Measurements from ENCODE around the gene R3HDM2. TPM values are rescaled to one million over a fixed set of nuclear protein-coding genes. Genes with fewer than 3 reads are reported as not detected.

Gene R3HDM2
- total and polyA plus RNA-seq, 2 donors (not counting 1 experiment from before 2014, with no cell fraction given): 104 to 129 TPM

DNA sequence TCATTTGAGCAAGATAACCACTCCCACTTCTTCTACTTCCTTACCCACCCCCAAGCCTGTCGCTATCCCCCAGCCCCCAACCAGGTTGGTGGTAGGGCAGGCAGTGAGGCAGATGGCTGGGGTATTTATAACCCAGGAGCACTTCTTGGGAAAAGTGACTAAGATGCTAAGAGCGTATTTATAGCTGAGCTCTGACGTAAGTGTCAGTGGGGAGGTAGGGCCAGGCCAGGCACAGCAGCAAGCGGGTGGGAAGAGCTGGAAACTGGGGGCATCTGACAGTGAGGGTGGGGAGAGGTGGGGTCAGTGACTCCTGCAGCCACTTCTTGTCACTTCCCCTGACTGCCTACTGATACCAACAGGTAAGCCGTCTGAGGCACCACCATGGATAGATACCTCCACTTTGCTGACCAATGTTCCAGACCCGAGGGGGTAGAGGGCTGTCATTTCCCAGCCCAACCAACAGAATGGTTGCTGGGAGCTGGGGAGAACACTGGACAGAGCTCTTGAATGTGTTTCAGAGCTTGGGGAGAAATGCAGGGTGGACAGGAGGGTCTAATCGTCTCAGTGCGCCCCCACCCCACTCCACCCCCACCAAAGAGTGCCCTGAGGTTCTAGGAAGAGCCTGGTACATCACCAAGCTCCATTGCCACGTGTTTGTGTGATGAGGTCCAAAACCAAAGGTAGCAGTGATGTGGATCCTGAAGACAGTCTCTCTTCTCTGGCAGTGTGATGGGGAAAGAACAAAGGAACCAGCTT lies 21.5 kb upstream of the R3HDM2 start:
- Histone ChIP-seq H4K20me1 (ENCODE audit: control insufficient read depth, insufficient read depth, low read length, poor library complexity, severe bottlenecking) (no peaks in the 10 kb centered on the region), H3K4me3 (ENCODE audit: control extremely low read depth in 1 of 5, extremely low read depth in 1 of 5, insufficient read depth in 1 of 5, low read depth in 2 of 5, low read length in 4 of 5) (no peak overlapping the region), H3K79me2 (ENCODE audit: control insufficient read depth, insufficient read depth, low read length) (no peaks in the 10 kb centered on the region), H3K9ac (ENCODE audit: low read length) (no peak overlapping the region), H3K27me3 (replicated peaks in 1 of 4; ENCODE audit: control extremely low read depth in 1 of 4, control insufficient read depth in 3 of 4, insufficient read depth in 4 of 4, low read length in 3 of 4) (no peaks in the 10 kb centered on the region), H3K9me3 (ENCODE audit: control extremely low read depth in 1 of 3, control insufficient read depth in 2 of 3, insufficient read depth in 1 of 3, low read length in 2 of 3) (no peaks in the 10 kb centered on the region), H3K4me1 (ENCODE audit: control insufficient read depth in 2 of 2, insufficient read depth in 2 of 2, low read length in 2 of 2) (peaks cover 7 to 10% of the 10 kb centered on the region in 2 donors), H3K4me2 (replicated peaks; ENCODE audit: low read depth, low read length, poor library complexity, severe bottlenecking) (no peak overlapping the region), H3K36me3 (replicated peaks in 1 of 2; ENCODE audit: control extremely low read depth in 1 of 2, control insufficient read depth in 1 of 2, extremely low read depth in 1 of 2, insufficient read depth in 2 of 2, low read length in 1 of 2) (no peaks in the 10 kb centered on the region), H2AFZ (ENCODE audit: insufficient read depth, low read depth, low read length, poor library complexity, severe bottlenecking) (no peak overlapping the region), H3K27ac (ENCODE audit: low read length in 2 of 2) (no peak overlapping the region)
- POLR2A ChIA-PET: no interaction called here
- no peak for TF ChIP-seq EZH2 (IDR thresholded peaks at IDR 0.05; ENCODE audit: borderline replicate concordance, insufficient read depth, low read depth, low read length, poor library complexity, severe bottlenecking)
- TF ChIP-seq, protein P1, sequence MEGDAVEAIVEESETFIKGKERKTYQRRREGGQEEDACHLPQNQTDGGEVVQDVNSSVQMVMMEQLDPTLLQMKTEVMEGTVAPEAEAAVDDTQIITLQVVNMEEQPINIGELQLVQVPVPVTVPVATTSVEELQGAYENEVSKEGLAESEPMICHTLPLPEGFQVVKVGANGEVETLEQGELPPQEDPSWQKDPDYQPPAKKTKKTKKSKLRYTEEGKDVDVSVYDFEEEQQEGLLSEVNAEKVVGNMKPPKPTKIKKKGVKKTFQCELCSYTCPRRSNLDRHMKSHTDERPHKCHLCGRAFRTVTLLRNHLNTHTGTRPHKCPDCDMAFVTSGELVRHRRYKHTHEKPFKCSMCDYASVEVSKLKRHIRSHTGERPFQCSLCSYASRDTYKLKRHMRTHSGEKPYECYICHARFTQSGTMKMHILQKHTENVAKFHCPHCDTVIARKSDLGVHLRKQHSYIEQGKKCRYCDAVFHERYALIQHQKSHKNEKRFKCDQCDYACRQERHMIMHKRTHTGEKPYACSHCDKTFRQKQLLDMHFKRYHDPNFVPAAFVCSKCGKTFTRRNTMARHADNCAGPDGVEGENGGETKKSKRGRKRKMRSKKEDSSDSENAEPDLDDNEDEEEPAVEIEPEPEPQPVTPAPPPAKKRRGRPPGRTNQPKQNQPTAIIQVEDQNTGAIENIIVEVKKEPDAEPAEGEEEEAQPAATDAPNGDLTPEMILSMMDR (IDR thresholded peaks at IDR 0.05): no peak
- intact Hi-C loops (cut with micrococcal nuclease): loop anchor here (10.0 kb wide), 1 partner anchor 302 kb away; the partner anchor contains the start of genes CDK4 and MARCHF9
- Mint-ChIP-seq H3K9me3 (ENCODE audit: insufficient read depth) (no peaks in the 10 kb centered on the region), H3K4me1 (peaks cover 15% of the 10 kb centered on the region), H3K27ac (peak overlapping the region; percentile 11), H3K4me3 (no peak overlapping the region), H3K27me3 (peaks cover 4% of the 10 kb centered on the region)
- CTCF ChIA-PET: interaction anchor here (0.6 to 6.9 kb wide), 32 partner anchors 8 to 380 kb away, joined by 3 to 126 read pairs (median 4); partner anchors contain the start of gene INHBC
- DNase-seq: no peak
- WGBS (ENCODE audit: insufficient coverage): 33% methylated on average over 3 of the region's 9 CpGs
- no peak for ATAC-seq (ENCODE audit: low read depth)

DNA sequence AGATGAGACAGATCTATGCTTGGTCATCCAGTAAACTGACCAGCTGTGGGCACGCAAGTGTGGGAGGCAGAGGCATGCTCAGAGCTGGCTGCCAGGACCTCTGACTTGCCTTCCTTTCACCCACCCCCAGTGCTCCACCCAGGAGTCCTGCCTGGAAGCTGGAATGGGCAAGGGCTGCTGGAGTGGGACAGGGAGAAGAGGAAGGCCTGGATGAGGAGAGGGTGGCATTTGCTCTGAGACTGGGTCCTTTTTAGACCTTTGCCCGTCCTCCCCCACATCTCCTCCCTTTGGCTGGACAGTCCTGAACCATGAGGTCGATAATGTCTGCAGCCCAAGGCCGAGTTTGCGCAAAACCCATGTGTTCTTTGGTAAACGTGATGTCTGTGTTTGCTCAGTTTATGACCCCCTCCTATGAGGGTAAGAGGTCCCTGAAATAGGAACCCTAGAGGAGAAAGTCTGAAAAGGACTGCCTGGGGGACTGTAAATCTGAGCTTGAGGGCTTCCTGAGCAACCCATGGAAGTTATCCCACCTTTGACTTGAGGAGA lies 20.5 kb upstream of the R3HDM2 start:
- TF ChIP-seq, protein P1 (IDR thresholded peaks at IDR 0.05): no peak
- TF ChIP-seq EZH2 (IDR thresholded peaks at IDR 0.05; ENCODE audit: borderline replicate concordance, insufficient read depth, low read depth, low read length, poor library complexity, severe bottlenecking): no peak
- H3K36me3 ChIP-seq (replicated peaks in 1 of 2; ENCODE audit: control extremely low read depth in 1 of 2, control insufficient read depth in 1 of 2, extremely low read depth in 1 of 2, insufficient read depth in 2 of 2, low read length in 1 of 2): no peaks in the 10 kb centered on the region
- no peak for DNase-seq
- POLR2A ChIA-PET: no interaction called here
- H3K4me2 ChIP-seq (replicated peaks; ENCODE audit: low read depth, low read length, poor library complexity, severe bottlenecking): no peak overlapping the region
- no peak for ATAC-seq (ENCODE audit: low read depth)
- Mint-ChIP-seq H3K4me3 (no peak overlapping the region), H3K4me1 (peaks cover 11% of the 10 kb centered on the region), H3K27me3 (peaks cover 4% of the 10 kb centered on the region), H3K9me3 (ENCODE audit: insufficient read depth) (no peaks in the 10 kb centered on the region), H3K27ac (no peak overlapping the region)
- H3K4me3 ChIP-seq (ENCODE audit: control extremely low read depth in 1 of 5, extremely low read depth in 1 of 5, insufficient read depth in 1 of 5, low read depth in 2 of 5, low read length in 4 of 5): no peak overlapping the region
- CTCF ChIA-PET: interaction anchor here (0.6 to 6.9 kb wide), 9 partner anchors 8 to 1354 kb away, joined by 4 to 126 read pairs (median 10); partner anchors contain the start of gene GLI1
- H3K79me2 ChIP-seq (ENCODE audit: control insufficient read depth, insufficient read depth, low read length): no peaks in the 10 kb centered on the region
- no peaks in the 10 kb centered on the region for H4K20me1 ChIP-seq (ENCODE audit: control insufficient read depth, insufficient read depth, low read length, poor library complexity, severe bottlenecking)
- no peak overlapping the region for H2AFZ ChIP-seq (ENCODE audit: insufficient read depth, low read depth, low read length, poor library complexity, severe bottlenecking)
- intact Hi-C loops (cut with micrococcal nuclease): loop anchor here (10.0 kb wide), 1 partner anchor 303 kb away; the partner anchor contains the start of genes CDK4 and MARCHF9
- no peaks in the 10 kb centered on the region for H3K9me3 ChIP-seq (ENCODE audit: control extremely low read depth in 1 of 3, control insufficient read depth in 2 of 3, insufficient read depth in 1 of 3, low read length in 2 of 3)
- WGBS (ENCODE audit: insufficient coverage): 100% methylated on average over 1 of the region's 6 CpGs
- peaks cover 7 to 9% of the 10 kb centered on the region in 2 donors for H3K4me1 ChIP-seq (ENCODE audit: control insufficient read depth in 2 of 2, insufficient read depth in 2 of 2, low read length in 2 of 2)
- no peak overlapping the region for H3K9ac ChIP-seq (ENCODE audit: low read length)
- no peak overlapping the region for H3K27ac ChIP-seq (ENCODE audit: low read length in 2 of 2)
- no peaks in the 10 kb centered on the region for H3K27me3 ChIP-seq (replicated peaks in 1 of 4; ENCODE audit: control extremely low read depth in 1 of 4, control insufficient read depth in 3 of 4, insufficient read depth in 4 of 4, low read length in 3 of 4)

All from B cell (primary cell).